CD14-positive monocyte (primary cell): Measurements from ENCODE around the gene DNAI2. TPM values are rescaled to one million over a fixed set of nuclear protein-coding genes. Genes with fewer than 3 reads are reported as not detected.
A peak's percentile ranks its signal among the peaks of the same experiment; 100 is the strongest.

Experiments
- DNase-seq, 3 donors: peaks; one replicate each; pipeline ENCODE4 v3.0.0-alpha.2; 2011 to 2022
- H2AFZ ChIP-seq: 2 replicates; pipeline ENCODE4 v1.6.0; 2012; ENCODE audit warnings: mild to moderate bottlenecking, low read depth, low read length, inconsistent platforms; ENCODE audit not compliant: insufficient read depth, poor library complexity, severe bottlenecking
- H3K27ac ChIP-seq, 2 donors: 1 replicate in 1 of 2; 2 replicates in 1 of 2; pipeline ENCODE4 v1.5.1; 2012 to 2013; ENCODE audit warnings: low read length in 2 of 2, control low read depth in 1 of 2, inconsistent platforms in 1 of 2, low read depth in 1 of 2, mild to moderate bottlenecking in 1 of 2
- H3K27me3 ChIP-seq, 2 donors: one replicate each; pipeline versions ENCODE4 v1.6.0 to v1.6.1; 2011 to 2013; ENCODE audit warnings: low read length in 2 of 2; ENCODE audit not compliant: control insufficient read depth in 2 of 2, insufficient read depth in 2 of 2
- H3K36me3 ChIP-seq, 2 donors: replicated peaks in 1 of 2; 1 replicate in 1 of 2; 2 replicates in 1 of 2; pipeline versions ENCODE4 v1.5.1 to v1.6.1; 2012 to 2013; ENCODE audit warnings: low read length in 2 of 2, control low read depth in 1 of 2, inconsistent platforms in 1 of 2, mild to moderate bottlenecking in 1 of 2; ENCODE audit not compliant: insufficient read depth in 2 of 2, control insufficient read depth in 1 of 2
- H3K4me1 ChIP-seq, 2 donors: 1 replicate in 1 of 2; 2 replicates in 1 of 2; pipeline versions ENCODE4 v1.5.1 to v1.6.1; 2012 to 2013; ENCODE audit warnings: low read length in 2 of 2, control low read depth in 1 of 2, inconsistent platforms in 1 of 2, mild to moderate bottlenecking in 1 of 2, moderate library complexity in 1 of 2; ENCODE audit not compliant: insufficient read depth in 2 of 2, control insufficient read depth in 1 of 2
- H3K4me2 ChIP-seq: replicated peaks from 2 replicates; pipeline ENCODE3; 2012; ENCODE audit warnings: low read length, moderate library complexity, mild to moderate bottlenecking; ENCODE audit not compliant: poor library complexity, severe bottlenecking; ENCODE audit errors: extremely low read depth
- H3K4me3 ChIP-seq, 3 experiments: fragments of 200-600 bp in 1 of 3; sonication (generic) in 1 of 3; replicated peaks in 1 of 3; 1 replicate in 2 of 3; 2 replicates in 1 of 3; pipeline ENCODE4 v1.5.1; 2011 to 2013; ENCODE audit warnings: low read length in 3 of 3, mild to moderate bottlenecking in 3 of 3, control low read depth in 2 of 3, low read depth in 2 of 3, inconsistent platforms in 1 of 3, moderate library complexity in 1 of 3
- H3K79me2 ChIP-seq: 2 replicates; pipeline ENCODE4 v1.6.0; 2012; ENCODE audit warnings: mild to moderate bottlenecking, control low read depth, inconsistent platforms, low read length, moderate library complexity; ENCODE audit not compliant: insufficient read depth
- H3K9ac ChIP-seq: 2 replicates; pipeline ENCODE4 v1.6.0; 2017; ENCODE audit warnings: low read length, mild to moderate bottlenecking; ENCODE audit not compliant: insufficient read depth, poor library complexity, severe bottlenecking
- H3K9me3 ChIP-seq, 2 donors: replicated peaks in 1 of 2; 1 replicate in 1 of 2; 2 replicates in 1 of 2; pipeline versions ENCODE4 v1.5.1 to v1.6.1; 2012 to 2013; ENCODE audit warnings: low read length in 2 of 2, control low read depth in 1 of 2; ENCODE audit not compliant: control insufficient read depth in 1 of 2, insufficient read depth in 1 of 2
- H4K20me1 ChIP-seq: 2 replicates; pipeline ENCODE4 v1.6.0; 2012; ENCODE audit warnings: mild to moderate bottlenecking, low read length, control low read depth, moderate library complexity; ENCODE audit not compliant: insufficient read depth
- H3K27ac Mint-ChIP-seq, 7 donors: one replicate each; pipeline ENCODE4 v1.8.0; 2020; ENCODE audit warnings: mild to moderate bottlenecking in 7 of 7, mixed read lengths in 7 of 7, moderate library complexity in 6 of 7, inconsistent platforms in 2 of 7
- H3K27me3 Mint-ChIP-seq, 3 donors: one replicate each; pipeline ENCODE4 v1.8.0; 2021 to 2022; ENCODE audit warnings: low read depth in 3 of 3, mild to moderate bottlenecking in 3 of 3, mixed read lengths in 3 of 3, moderate library complexity in 3 of 3, inconsistent platforms in 1 of 3
- H3K36me3 Mint-ChIP-seq, 2 donors: one replicate each; pipeline ENCODE4 v1.8.0; 2020; ENCODE audit warnings: mixed read lengths in 2 of 2, inconsistent platforms in 1 of 2, mild to moderate bottlenecking in 1 of 2
- H3K4me1 Mint-ChIP-seq: one replicate; pipeline ENCODE4 v1.8.0; 2020; ENCODE audit warnings: mild to moderate bottlenecking, mixed read lengths
- H3K4me3 Mint-ChIP-seq, 2 donors: one replicate each; pipeline ENCODE4 v1.8.0; 2020; ENCODE audit warnings: mild to moderate bottlenecking in 2 of 2, mixed read lengths in 2 of 2, moderate library complexity in 1 of 2
- H3K9me3 Mint-ChIP-seq, 7 donors: one replicate each; pipeline ENCODE4 v1.8.0; 2020 to 2022; ENCODE audit warnings: mixed read lengths in 7 of 7, mild to moderate bottlenecking in 6 of 7, moderate library complexity in 6 of 7, inconsistent platforms in 2 of 7
- WGBS: methylation state at CpG from one replicate; pipeline ENCODE4 v1.1.5; 2013; ENCODE audit warnings: missing lambda C conversion rate; ENCODE audit not compliant: insufficient coverage; 5-methylcytosine and 5-hydroxymethylcytosine counted together
- intact Hi-C, 2 donors: fragments of 100-400 bp; cut with micrococcal nuclease; formaldehyde crosslinking; loops; one replicate each; pipeline versions ENCODE4 v1.15.0 to v1.15.1; 2023
- polyA plus RNA-seq, 3 donors: library from polyadenylated mRNA; depleted of rRNA in 1 of 3; unstranded in 2 of 3; stranded (reverse) in 1 of 3; fragments of 300-500 nt in 2 of 3; fragments of >200 nt in 1 of 3; fragmentation: Illumina TruSeq in 2 of 3; gene quantifications; 1 replicate in 2 of 3; 2 replicates in 1 of 3; pipeline ENCODE4 v1.2.3, GENCODE V29; 2012 to 2021
- TF ChIP-seq, protein P1 (sequence below): fragments of 200-600 bp; IDR thresholded peaks from one replicate; pipeline ENCODE4 v1.8.0; 2022; ENCODE audit warnings: antibody characterized with exemption, mild to moderate bottlenecking

Gene DNAI2
- polyA plus RNA-seq, 3 donors: 0.07 TPM; not detected in 2

DNA sequence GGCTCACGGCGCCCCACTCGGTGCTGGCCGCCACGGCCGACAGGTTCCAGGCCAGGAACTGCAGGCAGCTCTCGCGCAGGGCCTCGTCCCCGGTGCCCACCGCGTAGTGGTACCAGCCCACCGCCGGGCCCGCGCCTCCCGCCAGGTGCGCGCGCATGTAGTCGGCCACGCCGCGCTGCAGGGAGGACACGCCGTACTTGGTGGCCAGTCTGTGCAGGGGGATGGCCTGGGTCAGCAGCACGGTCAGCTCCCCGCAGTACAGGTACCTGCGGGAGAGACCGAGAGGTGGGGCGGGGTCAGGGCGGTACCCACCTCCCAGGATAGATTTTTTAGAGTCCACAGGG lies 83.4 kb downstream of the DNAI2 start:
- peak overlapping the region; percentile 47 for H3K4me2 ChIP-seq
- H3K36me3 Mint-ChIP-seq: peaks cover 0 to 4% of the 10 kb centered on the region in 2 donors
- no peak for DNase-seq
- no peaks in the 10 kb centered on the region for H4K20me1 ChIP-seq
- no peak overlapping the region for H3K4me3 ChIP-seq
- no peak overlapping the region for H3K27ac Mint-ChIP-seq
- H3K79me2 ChIP-seq: no peaks in the 10 kb centered on the region
- H3K9me3 ChIP-seq: peaks cover 0 to 19% of the 10 kb centered on the region in 2 donors
- peaks cover 0 to 18% of the 10 kb centered on the region in 2 donors for H3K4me1 ChIP-seq
- H3K4me3 Mint-ChIP-seq: peak overlapping the region in 1 of 2 donors; percentile 87
- H3K27me3 Mint-ChIP-seq: peaks cover 60 to 94% (median 79%) of the 10 kb centered on the region in 3 donors
- no peak overlapping the region for H3K9ac ChIP-seq
- peaks cover 32 to 82% of the 10 kb centered on the region in 2 donors for H3K27me3 ChIP-seq
- no peaks in the 10 kb centered on the region for H3K36me3 ChIP-seq
- H2AFZ ChIP-seq: no peak overlapping the region
- peaks cover 0 to 10% (median 3%) of the 10 kb centered on the region in 7 donors for H3K9me3 Mint-ChIP-seq
- H3K4me1 Mint-ChIP-seq: peaks cover 11% of the 10 kb centered on the region
- TF ChIP-seq, protein P1, sequence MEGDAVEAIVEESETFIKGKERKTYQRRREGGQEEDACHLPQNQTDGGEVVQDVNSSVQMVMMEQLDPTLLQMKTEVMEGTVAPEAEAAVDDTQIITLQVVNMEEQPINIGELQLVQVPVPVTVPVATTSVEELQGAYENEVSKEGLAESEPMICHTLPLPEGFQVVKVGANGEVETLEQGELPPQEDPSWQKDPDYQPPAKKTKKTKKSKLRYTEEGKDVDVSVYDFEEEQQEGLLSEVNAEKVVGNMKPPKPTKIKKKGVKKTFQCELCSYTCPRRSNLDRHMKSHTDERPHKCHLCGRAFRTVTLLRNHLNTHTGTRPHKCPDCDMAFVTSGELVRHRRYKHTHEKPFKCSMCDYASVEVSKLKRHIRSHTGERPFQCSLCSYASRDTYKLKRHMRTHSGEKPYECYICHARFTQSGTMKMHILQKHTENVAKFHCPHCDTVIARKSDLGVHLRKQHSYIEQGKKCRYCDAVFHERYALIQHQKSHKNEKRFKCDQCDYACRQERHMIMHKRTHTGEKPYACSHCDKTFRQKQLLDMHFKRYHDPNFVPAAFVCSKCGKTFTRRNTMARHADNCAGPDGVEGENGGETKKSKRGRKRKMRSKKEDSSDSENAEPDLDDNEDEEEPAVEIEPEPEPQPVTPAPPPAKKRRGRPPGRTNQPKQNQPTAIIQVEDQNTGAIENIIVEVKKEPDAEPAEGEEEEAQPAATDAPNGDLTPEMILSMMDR: peak; percentile 1
- WGBS: 31% methylated on average over 32 of the region's 32 CpGs
- no peak overlapping the region for H3K27ac ChIP-seq
- intact Hi-C loops: loop anchor here in 1 of 2 donors (10.0 kb wide), 1 partner anchor 53 kb away; no protein-coding TSS in a partner anchor

DNA sequence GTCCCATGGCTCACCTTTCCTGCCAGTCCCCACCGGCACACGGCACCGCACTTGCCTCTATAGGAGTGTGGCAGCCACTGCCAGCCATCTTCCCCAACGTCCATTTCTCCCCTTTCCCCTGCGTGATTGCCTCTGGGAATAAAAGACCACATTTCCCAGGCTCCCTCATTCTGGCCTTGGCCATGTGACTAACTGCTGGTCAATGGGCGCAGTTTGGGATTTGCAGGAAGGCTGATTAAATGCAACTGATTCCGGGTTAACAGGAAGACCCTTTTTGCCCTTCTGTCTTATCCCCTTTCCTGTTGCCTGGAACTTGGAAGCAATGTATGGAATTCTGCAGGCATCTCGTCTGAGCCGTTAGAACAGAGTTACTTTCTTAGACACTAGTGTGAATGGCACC lies 84.7 kb downstream of the DNAI2 start:
- Histone ChIP-seq H3K27me3 (peaks cover 27 to 69% of the 10 kb centered on the region in 2 donors), H4K20me1 (no peaks in the 10 kb centered on the region), H2AFZ (no peak overlapping the region), H3K4me3 (no peak overlapping the region), H3K36me3 (no peaks in the 10 kb centered on the region), H3K4me1 (peaks cover 0 to 18% of the 10 kb centered on the region in 2 donors), H3K79me2 (no peaks in the 10 kb centered on the region), H3K4me2 (no peak overlapping the region), H3K27ac (no peak overlapping the region), H3K9me3 (peaks cover 0 to 18% of the 10 kb centered on the region in 2 donors), H3K9ac (no peak overlapping the region)
- peak overlapping the region in 1 of 2 donors; percentile 80 for H3K4me3 Mint-ChIP-seq
- H3K36me3 Mint-ChIP-seq: peaks cover 0 to 4% of the 10 kb centered on the region in 2 donors
- TF ChIP-seq, protein P1: no peak
- peaks cover 0 to 5% (median 3%) of the 10 kb centered on the region in 7 donors for H3K9me3 Mint-ChIP-seq
- intact Hi-C loops: loop anchor here in 1 of 2 donors (10.0 kb wide), 1 partner anchor 54 kb away; no protein-coding TSS in a partner anchor
- peaks cover 11% of the 10 kb centered on the region for H3K4me1 Mint-ChIP-seq
- DNase-seq: no peak
- 100% methylated on average over 3 of the region's 9 CpGs for WGBS
- H3K27ac Mint-ChIP-seq: no peak overlapping the region
- peaks cover 53 to 85% (median 69%) of the 10 kb centered on the region in 3 donors for H3K27me3 Mint-ChIP-seq
